ENCODE measurements around the gene HS3ST4.

DNA sequence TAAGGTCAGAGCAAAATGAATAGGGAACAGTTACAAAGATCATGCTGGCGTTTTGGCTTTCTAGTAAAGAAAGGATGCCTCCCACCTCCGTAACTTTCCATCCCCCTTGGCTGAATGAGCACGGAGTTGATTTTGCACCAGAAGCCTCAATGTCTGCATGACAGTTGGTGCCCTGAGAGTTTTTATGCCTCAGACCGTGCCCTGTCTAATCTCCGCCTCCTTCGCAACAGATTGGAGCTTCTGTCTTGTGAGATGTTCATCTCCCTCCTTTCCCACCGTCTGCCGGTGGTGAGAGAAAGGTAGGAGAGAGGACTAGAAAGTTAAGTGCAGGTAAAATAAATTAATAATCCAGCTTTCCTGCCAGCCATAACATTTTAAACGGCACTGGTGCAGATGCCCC, 1.9 kb downstream of the HS3ST4 start:
- TF ChIP-seq, protein P1, sequence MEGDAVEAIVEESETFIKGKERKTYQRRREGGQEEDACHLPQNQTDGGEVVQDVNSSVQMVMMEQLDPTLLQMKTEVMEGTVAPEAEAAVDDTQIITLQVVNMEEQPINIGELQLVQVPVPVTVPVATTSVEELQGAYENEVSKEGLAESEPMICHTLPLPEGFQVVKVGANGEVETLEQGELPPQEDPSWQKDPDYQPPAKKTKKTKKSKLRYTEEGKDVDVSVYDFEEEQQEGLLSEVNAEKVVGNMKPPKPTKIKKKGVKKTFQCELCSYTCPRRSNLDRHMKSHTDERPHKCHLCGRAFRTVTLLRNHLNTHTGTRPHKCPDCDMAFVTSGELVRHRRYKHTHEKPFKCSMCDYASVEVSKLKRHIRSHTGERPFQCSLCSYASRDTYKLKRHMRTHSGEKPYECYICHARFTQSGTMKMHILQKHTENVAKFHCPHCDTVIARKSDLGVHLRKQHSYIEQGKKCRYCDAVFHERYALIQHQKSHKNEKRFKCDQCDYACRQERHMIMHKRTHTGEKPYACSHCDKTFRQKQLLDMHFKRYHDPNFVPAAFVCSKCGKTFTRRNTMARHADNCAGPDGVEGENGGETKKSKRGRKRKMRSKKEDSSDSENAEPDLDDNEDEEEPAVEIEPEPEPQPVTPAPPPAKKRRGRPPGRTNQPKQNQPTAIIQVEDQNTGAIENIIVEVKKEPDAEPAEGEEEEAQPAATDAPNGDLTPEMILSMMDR (IDR thresholded peaks at IDR 0.05) = no peak
- TF ChIP-seq POLR2A (IDR thresholded peaks at IDR 0.05) (no peak), POLR2AphosphoS5 (IDR thresholded peaks at IDR 0.05) (no peak)
